Measurements from ENCODE around the gene GOLGA8N. TPM values are rescaled to one million over a fixed set of nuclear protein-coding genes. Genes with fewer than 3 reads are reported as not detected.
A peak's percentile ranks its signal among the peaks of the same experiment; 100 is the strongest.
"Not testable (repeated sequence)": the region's sequence is repeated elsewhere in the genome, so short reads cannot be mapped to it uniquely, and the experiment has no call there.

GOLGA8N gene
- total RNA-seq = 9.6 TPM
- long read RNA-seq, partial matches to known transcripts = 0 of 2 reads
- long read RNA-seq, other reads (novel, unspliced or antisense) = 2 of 2 reads

DNA sequence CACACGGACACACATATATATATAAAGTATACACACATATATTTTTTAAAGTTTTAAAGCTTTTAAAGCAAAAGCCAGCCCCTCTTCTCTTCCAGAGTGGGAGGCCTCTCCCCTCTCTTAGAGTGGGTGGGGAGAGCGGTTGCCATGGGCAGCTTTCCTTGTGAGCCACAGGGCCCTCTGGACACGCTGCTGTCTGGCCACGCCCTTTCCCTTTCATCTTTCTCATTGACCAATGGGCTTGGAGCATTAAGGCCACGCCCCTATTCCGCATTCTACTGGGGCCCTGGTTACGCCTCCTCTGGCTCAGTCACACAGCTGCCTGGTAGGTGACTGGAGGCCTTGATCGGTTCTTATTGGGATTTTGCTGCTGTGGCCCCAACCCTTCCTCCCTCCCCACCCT lies at the start of gene GOLGA8N:
Gene GOLGA8N (plus strand): TSS at position 306 of the 400 bp plus-strand sequence.
- ATAC-seq; DNase-seq; intact Hi-C loops (cut with micrococcal nuclease): not testable (repeated sequence)

DNA sequence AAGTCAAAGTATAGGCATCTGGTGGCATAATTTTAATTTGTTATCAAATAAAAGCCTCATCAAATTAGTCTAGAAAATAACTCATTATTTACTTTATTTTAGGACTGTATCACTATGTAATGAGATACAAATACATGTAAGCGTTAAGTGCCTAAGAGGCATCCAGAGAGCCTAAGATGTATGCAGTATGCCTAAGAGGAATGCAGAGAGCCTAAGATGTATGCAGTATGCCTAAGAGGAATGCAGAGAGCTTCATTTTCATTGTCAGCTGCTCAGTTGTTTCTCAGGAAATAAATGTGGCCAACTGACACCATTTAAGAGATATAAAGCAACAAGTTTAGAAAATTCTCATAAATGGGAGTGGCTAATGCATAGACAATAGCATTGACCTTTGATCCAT lies 49.8 kb upstream of the GOLGA8N start:
- intact Hi-C loops (cut with micrococcal nuclease); DNase-seq; ATAC-seq: not testable (repeated sequence)

DNA sequence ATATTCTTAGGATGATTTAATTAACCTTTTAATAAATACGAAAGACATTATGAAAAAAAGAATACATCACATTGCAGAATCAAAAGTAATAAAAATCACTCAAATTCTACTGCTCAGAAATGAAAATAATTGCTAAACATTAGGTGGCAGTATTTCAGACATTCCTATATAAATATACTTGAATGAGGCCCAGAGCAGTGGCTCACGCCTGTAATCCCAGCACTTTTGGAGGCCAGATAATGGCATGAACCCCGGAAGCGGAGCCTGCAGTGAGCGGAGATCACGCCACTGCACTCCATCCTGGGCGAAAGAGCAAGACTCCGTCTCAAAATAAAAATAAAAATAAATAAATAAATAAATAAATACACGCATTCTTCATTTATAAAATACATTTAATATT lies 48.1 kb upstream of the GOLGA8N start:
- ATAC-seq; intact Hi-C loops (cut with micrococcal nuclease); DNase-seq: not testable (repeated sequence)

DNA sequence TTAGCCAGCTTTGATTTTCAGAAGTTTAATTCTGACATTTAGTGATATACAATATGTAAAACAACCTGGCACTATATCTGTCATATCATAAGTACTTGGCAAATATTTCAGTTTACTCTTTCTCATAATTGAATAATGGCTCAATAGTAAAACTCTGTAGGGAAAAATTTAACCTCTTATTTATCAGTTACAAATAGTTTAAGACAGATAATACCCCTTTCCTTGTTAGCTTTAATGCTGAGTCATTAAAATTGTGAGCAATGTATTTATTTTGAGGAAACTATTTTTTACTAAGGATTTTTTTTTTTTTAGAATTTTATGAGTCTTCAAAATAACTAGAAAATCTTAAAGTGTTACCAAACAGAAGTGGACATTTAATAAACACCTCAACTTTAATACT lies 38.7 kb upstream of the GOLGA8N start:
- intact Hi-C loops (cut with micrococcal nuclease); ATAC-seq: not testable (repeated sequence)

DNA sequence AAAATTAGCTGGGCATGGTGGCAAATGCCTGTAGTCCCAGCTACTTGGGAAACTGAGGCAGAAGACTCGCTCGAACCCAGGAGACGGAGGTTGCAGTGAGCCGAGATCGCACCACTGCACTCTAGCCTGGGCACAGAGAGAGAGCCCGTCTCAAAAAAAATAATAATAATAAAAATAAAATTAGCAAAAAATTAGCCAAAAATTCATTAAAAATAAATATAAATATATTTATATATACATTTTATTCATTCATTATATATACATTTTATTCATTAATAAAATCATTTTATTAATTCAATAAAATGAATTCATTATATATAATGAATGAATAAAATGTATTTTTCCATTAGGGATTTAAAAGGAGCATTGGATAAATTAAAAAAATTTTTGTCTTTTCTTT lies 31.1 kb upstream of the GOLGA8N start:
- intact Hi-C loops (cut with micrococcal nuclease); ATAC-seq; DNase-seq: not testable (repeated sequence)

More for the DNA sequence above, 38.7 kb upstream of the GOLGA8N start:
- DNase-seq = not testable (repeated sequence)

DNA sequence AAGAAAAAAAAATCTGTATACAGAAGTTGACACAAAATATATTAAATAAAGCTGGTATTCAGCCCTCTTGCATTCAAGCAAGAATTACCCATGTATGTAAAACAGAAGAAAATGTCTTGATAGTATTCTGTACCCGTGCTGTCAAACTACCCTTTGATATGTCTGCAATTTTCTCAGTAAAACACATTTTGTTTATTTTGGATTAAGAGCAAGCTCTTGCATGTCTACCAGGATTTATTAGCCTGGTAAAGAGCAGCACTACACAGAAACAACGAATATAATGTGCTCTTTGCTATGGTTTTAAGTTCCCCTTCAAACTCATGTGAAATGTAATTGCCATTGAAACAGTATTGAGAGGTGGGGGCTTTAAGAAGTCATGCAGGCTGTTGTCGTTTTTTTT lies 24.3 kb upstream of the GOLGA8N start:
- DNase-seq; ATAC-seq; intact Hi-C loops (cut with micrococcal nuclease): not testable (repeated sequence)

- intact Hi-C loops (cut with micrococcal nuclease) = not testable (repeated sequence)
These were observed 14.8 kb upstream of the GOLGA8N start for GRCh38 chr15:32578482-32578881.

GRCh38 chr15:32585844-32586243 lies 7.4 kb upstream of the GOLGA8N start:
- intact Hi-C loops (cut with micrococcal nuclease); ATAC-seq; DNase-seq: not testable (repeated sequence)

More at GRCh38 chr15:32578482-32578881, 14.8 kb upstream of the GOLGA8N start:
- not testable (repeated sequence) for ATAC-seq, DNase-seq

- intact Hi-C loops (cut with micrococcal nuclease); ATAC-seq; DNase-seq: not testable (repeated sequence)
These were observed 16.3 kb downstream of the GOLGA8N start for GRCh38 chr15:32609518-32609917.

- DNase-seq, ATAC-seq: not testable (repeated sequence)
These were observed 17.5 kb downstream of the GOLGA8N start for GRCh38 chr15:32610719-32611118.

GRCh38 chr15:32614712-32615050 lies 21.4 kb downstream of the GOLGA8N start:
- ATAC-seq (peak; percentile 87), DNase-seq (peak; percentile 64)
- intact Hi-C loops (cut with micrococcal nuclease) = not testable (repeated sequence)

More at GRCh38 chr15:32610719-32611118, 17.5 kb downstream of the GOLGA8N start:
- intact Hi-C loops (cut with micrococcal nuclease) = not testable (repeated sequence)

- DNase-seq = peak; percentile 82
- peak; percentile 94 for ATAC-seq
- intact Hi-C loops (cut with micrococcal nuclease) = not testable (repeated sequence)
These were observed 22.0 kb downstream of the GOLGA8N start, which contains the start of gene ARHGAP11A for GRCh38 chr15:32615051-32615870. TSS of gene ARHGAP11A (plus strand) at chr15:32615504. CDS start at chr15:32616212, 708 bp downstream.

GRCh38 chr15:32615871-32616426 lies 22.7 kb downstream of the GOLGA8N start:
- intact Hi-C loops (cut with micrococcal nuclease); DNase-seq; ATAC-seq: not testable (repeated sequence)

DNA sequence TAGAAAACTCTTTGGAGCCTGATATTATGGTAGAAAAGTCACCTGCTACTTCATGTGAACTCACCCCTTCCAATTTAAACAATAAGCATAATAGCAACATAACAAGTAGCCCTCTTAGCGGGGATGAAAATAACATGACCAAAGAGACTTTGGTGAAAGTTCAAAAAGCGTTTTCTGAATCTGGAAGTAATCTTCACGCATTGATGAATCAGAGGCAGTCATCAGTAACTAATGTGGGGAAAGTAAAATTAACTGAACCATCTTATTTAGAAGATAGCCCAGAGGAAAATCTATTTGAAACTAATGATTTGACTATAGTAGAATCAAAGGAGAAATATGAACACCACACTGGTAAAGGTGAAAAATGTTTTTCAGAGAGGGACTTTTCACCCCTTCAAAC lies 43.2 kb downstream of the GOLGA8N start:
- intact Hi-C loops (cut with micrococcal nuclease) = no loop called here
- no peak for ATAC-seq
- DNase-seq = no peak

DNA sequence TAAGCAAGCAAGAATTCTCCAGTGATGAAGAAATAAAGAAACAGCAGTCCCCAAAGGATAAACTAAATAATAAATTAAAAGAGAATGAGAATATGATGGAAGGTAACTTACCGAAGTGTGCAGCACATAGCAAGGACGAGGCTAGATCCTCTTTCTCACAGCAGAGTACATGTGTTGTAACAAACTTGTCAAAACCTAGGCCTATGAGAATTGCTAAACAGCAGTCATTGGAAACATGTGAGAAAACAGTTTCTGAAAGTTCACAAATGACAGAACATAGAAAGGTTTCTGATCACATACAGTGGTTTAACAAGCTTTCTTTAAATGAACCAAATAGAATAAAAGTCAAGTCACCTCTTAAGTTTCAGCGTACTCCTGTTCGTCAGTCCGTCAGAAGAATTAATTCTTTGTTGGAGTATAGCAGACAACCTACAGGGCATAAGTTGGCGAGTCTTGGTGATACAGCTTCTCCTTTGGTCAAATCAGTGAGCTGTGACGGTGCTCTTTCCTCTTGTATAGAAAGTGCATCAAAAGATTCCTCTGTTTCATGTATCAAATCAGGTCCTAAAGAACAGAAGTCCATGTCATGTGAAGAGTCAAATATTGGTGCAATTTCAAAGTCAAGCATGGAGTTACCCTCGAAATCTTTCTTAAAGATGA lies 43.8 kb downstream of the GOLGA8N start:
- intact Hi-C loops (cut with micrococcal nuclease) = no loop called here
- ATAC-seq = no peak
- no peak for DNase-seq

DNA sequence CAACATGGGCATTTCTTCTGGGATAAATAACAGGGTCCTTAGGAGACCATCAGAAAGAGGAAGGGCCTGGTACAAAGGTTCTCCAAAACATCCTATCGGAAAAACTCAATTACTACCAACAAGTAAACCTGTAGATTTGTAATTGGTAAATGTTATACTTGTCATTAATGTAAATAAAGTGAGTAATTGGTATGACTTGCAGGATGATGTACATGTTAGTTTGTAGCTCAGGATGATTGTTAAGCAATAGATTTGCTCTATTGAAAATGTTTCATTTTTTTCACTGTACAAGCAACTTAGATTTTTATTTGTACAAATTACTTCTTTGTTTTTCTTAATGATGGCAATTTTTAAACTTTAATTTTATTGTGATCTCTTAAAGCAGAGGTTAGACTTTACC lies 44.4 kb downstream of the GOLGA8N start:
- ATAC-seq = no peak

DNA sequence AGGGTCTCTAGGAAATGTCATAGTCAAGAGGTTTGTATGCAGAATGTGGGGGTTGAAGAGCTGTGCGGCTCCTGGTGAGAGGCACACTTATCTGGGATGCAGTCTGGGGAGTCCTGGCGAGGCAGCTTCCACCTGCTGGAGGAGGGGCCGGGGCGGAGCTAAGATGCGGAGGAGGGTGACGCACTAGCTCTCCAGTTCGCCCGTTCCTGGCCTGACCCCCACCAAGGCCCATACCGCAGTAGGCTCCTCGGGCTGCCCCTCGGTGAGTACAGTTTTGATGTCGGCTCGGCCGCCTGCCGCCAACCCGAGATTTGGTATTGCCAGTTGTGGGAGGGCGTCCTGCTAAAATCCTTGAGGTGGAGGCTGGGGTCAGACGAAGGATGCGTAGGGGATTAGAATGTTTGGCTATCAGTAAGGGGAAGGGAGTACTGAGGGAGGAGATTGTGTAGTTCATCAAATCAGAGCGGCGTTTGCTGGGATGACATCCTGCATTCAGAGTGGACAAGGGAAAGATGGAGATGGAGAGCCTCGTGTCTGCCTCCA lies 48.3 kb downstream of the GOLGA8N start, which contains the start of gene SCG5:
Gene SCG5 (plus strand): TSS at position 194 of the 543 bp plus-strand sequence. CDS start 1,883 bp downstream, outside the sequence.
- ATAC-seq (no peak), DNase-seq (no peak)
- intact Hi-C loops (cut with micrococcal nuclease) = no loop called here

More for the DNA sequence above, 44.4 kb downstream of the GOLGA8N start:
- intact Hi-C loops (cut with micrococcal nuclease) = no loop called here
- no peak for DNase-seq

DNA sequence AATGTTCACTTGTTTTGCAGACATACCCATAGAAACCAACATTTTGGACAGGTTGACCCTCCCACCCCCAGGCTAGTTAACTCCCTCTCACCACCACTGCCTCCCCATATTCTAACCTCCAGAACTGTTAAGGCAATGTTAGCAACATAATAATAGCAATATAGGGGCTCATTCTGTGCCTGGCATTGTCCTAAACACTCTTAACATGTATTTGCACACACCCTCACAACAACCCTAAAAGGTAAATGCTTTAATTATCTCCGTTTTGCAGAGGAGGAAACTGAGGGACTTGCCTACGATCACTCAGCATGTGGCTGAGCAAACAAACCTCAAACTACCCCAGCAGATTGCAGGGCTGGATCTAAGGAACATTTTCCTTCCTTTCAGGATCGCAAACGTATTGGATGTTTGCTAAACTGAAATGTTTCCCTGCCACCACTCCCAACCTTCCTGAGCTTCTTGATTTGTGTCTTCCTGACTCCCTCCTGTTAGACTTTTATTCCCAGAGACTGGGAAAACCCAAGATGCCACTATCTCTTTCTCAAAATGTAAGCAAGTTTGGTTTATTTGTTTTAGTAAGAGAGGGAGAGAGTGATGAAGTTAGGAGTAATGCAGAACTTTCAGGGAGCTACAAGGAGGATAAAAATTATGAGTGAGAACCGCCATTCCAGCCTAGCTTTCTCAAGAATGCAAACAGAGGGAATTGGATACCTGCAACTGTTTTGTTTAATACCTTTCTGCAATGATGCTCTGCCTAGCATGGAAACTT lies 49.6 kb downstream of the GOLGA8N start:
- DNase-seq (no peak), ATAC-seq (no peak)
- intact Hi-C loops (cut with micrococcal nuclease) = no loop called here

Data from left ventricle myocardium superior (tissue), 1 donor.